ENCODE results near the gene UTP25. TPM values are rescaled to one million over a fixed set of nuclear protein-coding genes. Genes with fewer than 3 reads are reported as not detected.
A peak's percentile ranks its signal among the peaks of the same experiment; 100 is the strongest.

UTP25 gene
- total RNA-seq, 4 donors from 2014 or later, result 5.7 to 7.5 (median 6.8) TPM

DNA sequence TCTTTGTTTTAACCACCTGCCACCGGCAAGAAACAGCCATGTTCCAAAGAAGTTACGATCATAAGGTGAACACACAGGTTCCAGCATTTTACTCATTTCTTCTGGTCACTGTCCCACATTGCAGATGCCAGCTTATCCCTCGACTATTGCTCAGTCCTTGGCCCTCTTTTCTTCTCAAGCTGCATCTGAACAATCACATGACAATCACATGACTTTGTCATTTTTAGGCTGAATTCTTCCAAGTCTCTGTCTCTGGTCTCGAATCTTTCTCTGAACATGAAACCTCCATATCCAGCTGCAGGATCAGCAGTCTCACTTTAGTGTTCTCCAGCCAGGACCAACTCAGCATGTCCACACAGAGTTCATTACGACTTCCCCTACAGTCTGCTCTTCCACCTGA is 53.8 kb downstream of the UTP25 start:
- peaks cover 0 to 9% (median 0%) of the 10 kb centered on the region in 4 donors for H3K4me1 ChIP-seq
- no peaks in the 10 kb centered on the region for H3K9me3 ChIP-seq
- DNase-seq (ENCODE audit: low spot score in 2 of 2), result no peak
- TF ChIP-seq POLR2A (IDR thresholded peaks at IDR 0.05) (no peak), EP300 (IDR thresholded peaks at IDR 0.05) (no peak)
- TF ChIP-seq, protein P1, sequence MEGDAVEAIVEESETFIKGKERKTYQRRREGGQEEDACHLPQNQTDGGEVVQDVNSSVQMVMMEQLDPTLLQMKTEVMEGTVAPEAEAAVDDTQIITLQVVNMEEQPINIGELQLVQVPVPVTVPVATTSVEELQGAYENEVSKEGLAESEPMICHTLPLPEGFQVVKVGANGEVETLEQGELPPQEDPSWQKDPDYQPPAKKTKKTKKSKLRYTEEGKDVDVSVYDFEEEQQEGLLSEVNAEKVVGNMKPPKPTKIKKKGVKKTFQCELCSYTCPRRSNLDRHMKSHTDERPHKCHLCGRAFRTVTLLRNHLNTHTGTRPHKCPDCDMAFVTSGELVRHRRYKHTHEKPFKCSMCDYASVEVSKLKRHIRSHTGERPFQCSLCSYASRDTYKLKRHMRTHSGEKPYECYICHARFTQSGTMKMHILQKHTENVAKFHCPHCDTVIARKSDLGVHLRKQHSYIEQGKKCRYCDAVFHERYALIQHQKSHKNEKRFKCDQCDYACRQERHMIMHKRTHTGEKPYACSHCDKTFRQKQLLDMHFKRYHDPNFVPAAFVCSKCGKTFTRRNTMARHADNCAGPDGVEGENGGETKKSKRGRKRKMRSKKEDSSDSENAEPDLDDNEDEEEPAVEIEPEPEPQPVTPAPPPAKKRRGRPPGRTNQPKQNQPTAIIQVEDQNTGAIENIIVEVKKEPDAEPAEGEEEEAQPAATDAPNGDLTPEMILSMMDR (IDR thresholded peaks at IDR 0.05), result no peak
- no peak overlapping the region for H3K4me3 ChIP-seq
- 83 to 88% methylated on average over 5 of the region's 5 CpGs for WGBS, 2 donors
- H3K27me3 ChIP-seq, result no peaks in the 10 kb centered on the region
- no peak overlapping the region for H3K27ac ChIP-seq
- no peaks in the 10 kb centered on the region for H3K36me3 ChIP-seq

DNA sequence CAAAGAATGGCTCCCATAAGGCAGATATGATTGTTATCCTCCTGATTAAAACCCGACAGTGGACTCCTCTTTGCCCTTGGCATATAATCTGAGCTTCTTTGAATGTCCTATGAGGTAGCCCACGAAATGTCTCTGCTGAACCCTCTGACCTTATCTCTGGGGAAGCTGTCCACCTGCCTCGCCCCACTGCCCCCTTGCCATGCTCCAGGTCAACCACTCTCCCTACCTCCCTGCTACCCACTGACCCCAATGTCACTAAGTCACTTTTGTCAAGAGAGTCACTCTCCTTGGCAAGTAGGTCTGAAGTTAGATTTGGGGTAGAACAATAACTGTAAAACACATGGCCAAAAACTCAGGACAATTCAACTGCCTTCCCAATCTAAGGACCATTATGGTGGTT is 54.5 kb downstream of the UTP25 start:
- no peak for DNase-seq (ENCODE audit: low spot score in 2 of 2)
- no peaks in the 10 kb centered on the region for H3K9me3 ChIP-seq
- H3K27ac ChIP-seq, result no peak overlapping the region
- no peak for TF ChIP-seq POLR2A (IDR thresholded peaks at IDR 0.05)
- no peak for TF ChIP-seq EP300 (IDR thresholded peaks at IDR 0.05)
- TF ChIP-seq, protein P1 (IDR thresholded peaks at IDR 0.05), result no peak
- H3K4me3 ChIP-seq, result no peak overlapping the region
- 87 to 93% methylated on average over 3 of the region's 3 CpGs for WGBS, 2 donors
- no peaks in the 10 kb centered on the region for H3K36me3 ChIP-seq
- H3K27me3 ChIP-seq, result no peaks in the 10 kb centered on the region
- peaks cover 0 to 6% (median 0%) of the 10 kb centered on the region in 4 donors for H3K4me1 ChIP-seq

DNA sequence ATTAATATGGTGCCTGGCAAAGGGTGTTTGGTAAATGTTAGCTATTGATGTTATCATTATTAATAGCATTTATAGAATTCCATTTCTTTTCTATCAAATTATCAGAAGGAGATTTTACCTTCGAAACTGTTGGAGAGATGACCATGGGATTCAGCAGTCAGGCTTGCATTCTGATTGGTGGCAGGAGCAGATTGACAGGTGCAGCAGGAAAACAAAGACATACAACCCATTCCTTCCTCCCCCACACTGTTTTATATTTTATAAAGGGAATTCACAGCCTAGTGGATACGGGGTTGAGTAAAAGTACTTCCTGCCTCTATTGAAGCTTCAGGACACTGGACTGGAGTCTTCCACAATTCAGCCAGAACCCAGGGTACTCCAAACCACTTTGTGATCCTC is 55.2 kb downstream of the UTP25 start:
- Histone ChIP-seq H3K4me3 (no peak overlapping the region), H3K27me3 (no peaks in the 10 kb centered on the region), H3K27ac (no peak overlapping the region), H3K36me3 (no peaks in the 10 kb centered on the region), H3K9me3 (no peaks in the 10 kb centered on the region), H3K4me1 (peaks cover 0 to 6% (median 0%) of the 10 kb centered on the region in 4 donors)
- no peak for DNase-seq (ENCODE audit: low spot score in 2 of 2)
- TF ChIP-seq POLR2A (IDR thresholded peaks at IDR 0.05) (no peak), EP300 (IDR thresholded peaks at IDR 0.05) (no peak)
- TF ChIP-seq, protein P1 (IDR thresholded peaks at IDR 0.05), result no peak
- WGBS, 2 donors, result 54 to 59% methylated on average over 2 of the region's 2 CpGs

DNA sequence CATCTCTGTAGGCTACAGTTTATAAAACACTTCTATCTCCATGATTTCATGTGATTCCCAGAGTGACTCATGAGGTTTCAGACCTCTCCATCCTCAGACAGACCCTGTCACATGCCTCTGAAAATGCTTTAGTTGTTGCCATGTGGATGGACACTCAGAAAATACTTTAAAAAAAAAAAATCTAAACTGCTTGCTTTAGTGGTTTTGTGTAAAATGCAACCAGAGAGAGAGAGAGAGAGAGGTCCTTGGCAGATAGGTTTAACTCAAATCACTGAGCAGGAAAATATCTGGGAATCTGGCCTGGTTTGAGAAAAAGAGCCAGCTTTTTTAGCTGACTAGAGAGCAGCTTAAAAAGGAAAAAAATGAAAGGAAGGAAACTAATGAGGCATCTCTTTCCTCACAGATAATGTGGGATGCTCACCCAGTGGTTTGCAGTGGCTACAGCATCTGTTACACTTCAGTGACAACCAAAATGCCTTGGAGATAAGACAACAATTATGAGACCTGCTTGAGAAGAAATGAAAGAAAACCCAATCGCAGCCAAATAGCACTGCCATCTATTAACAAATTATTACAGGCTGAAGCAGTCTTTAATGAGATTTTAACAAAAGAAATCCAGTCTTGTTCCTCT is 55.7 kb downstream of the UTP25 start:
- Histone ChIP-seq H3K4me3 (no peak overlapping the region), H3K9me3 (no peaks in the 10 kb centered on the region), H3K27ac (peak overlapping the region in 1 of 4 donors; percentile 8), H3K4me1 (peaks cover 0 to 6% (median 0%) of the 10 kb centered on the region in 4 donors), H3K27me3 (no peaks in the 10 kb centered on the region), H3K36me3 (no peaks in the 10 kb centered on the region)
- TF ChIP-seq POLR2A (IDR thresholded peaks at IDR 0.05) (no peak), EP300 (IDR thresholded peaks at IDR 0.05) (no peak)
- TF ChIP-seq, protein P1 (IDR thresholded peaks at IDR 0.05), result no peak
- 45 to 85% methylated on average over 1 of the region's 1 CpG for WGBS, 2 donors
- no peak for DNase-seq (ENCODE audit: low spot score in 2 of 2)

DNA sequence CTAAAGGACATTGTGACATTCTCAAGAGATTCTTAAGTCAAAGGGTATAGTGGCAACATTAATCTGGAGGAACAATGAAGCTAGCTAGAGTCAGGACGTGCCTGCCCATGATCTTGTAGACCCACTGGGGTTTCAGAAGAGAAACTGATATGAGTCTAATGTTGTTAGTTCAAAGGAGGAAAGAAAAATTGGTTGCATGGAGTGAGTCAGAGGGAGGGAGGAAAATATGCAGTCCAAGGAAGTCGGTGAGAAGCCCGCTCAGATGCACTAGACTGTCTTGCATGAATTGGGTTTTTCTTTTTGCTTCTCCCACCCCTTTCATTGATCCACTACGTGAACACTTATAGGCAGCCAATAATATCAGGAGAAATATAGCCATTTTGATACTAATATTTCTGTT is 56.5 kb downstream of the UTP25 start:
- TF ChIP-seq, protein P1 (IDR thresholded peaks at IDR 0.05), result no peak
- TF ChIP-seq EP300 (IDR thresholded peaks at IDR 0.05), result no peak
- TF ChIP-seq POLR2A (IDR thresholded peaks at IDR 0.05), result no peak
- no peaks in the 10 kb centered on the region for H3K36me3 ChIP-seq
- H3K9me3 ChIP-seq, result no peaks in the 10 kb centered on the region
- H3K27ac ChIP-seq, result no peak overlapping the region
- H3K4me3 ChIP-seq, result no peak overlapping the region
- 51 to 55% methylated on average over 4 of the region's 4 CpGs for WGBS, 2 donors
- DNase-seq (ENCODE audit: low spot score in 2 of 2), result no peak
- peaks cover 0 to 6% (median 0%) of the 10 kb centered on the region in 4 donors for H3K4me1 ChIP-seq
- H3K27me3 ChIP-seq, result no peaks in the 10 kb centered on the region

All from tibial nerve (tissue), 4 donors.